Cardiac muscle cell (in vitro differentiated cells and primary cell): ENCODE measurements around the gene ABHD17C. TPM values are rescaled to one million over a fixed set of nuclear protein-coding genes. Genes with fewer than 3 reads are reported as not detected.

ENCODE experiments used
- DNase-seq, 2 donors: peaks; one replicate each; pipeline versions ENCODE4 v3.0.0 to v3.0.0-alpha.2; 2010 to 2017; ENCODE audit warnings: low read depth in 1 of 2, low spot score in 1 of 2
- H3K27ac ChIP-seq: fragments of 200-600 bp; sonication (generic); 2 replicates; pipeline ENCODE4 v1.5.1; 2016
- H3K27me3 ChIP-seq: fragments of 200-600 bp; sonication (generic); 2 replicates; pipeline ENCODE4 v1.6.0; 2016; ENCODE audit warnings: control low read depth
- H3K36me3 ChIP-seq: fragments of 200-600 bp; sonication (generic); 2 replicates; pipeline ENCODE4 v1.5.1; 2016; ENCODE audit warnings: control low read depth
- H3K4me1 ChIP-seq: fragments of 200-600 bp; sonication (generic); 2 replicates; pipeline ENCODE4 v1.8.1; 2017; ENCODE audit warnings: low read depth, mild to moderate bottlenecking, mixed run types
- H3K4me3 ChIP-seq: fragments of 200-600 bp; sonication (generic); 2 replicates; pipeline ENCODE4 v1.5.1; 2016; ENCODE audit warnings: mild to moderate bottlenecking
- H3K9me3 ChIP-seq: fragments of 200-600 bp; sonication (generic); 2 replicates; pipeline ENCODE4 v1.5.1; 2017; ENCODE audit warnings: low read depth, mild to moderate bottlenecking, control low read depth
- polyA plus RNA-seq: library from polyadenylated mRNA; unstranded; fragments of >200 nt; fragmentation: Nextera tagmentation; extraction: Ambion mirVana; gene quantifications from 2 replicates; pipeline ENCODE4 v1.2.1, GENCODE V29; 2016
- total RNA-seq: library from RNA; depleted of rRNA; stranded (reverse); fragments of >200 nt; gene quantifications from 2 replicates; pipeline ENCODE4 v1.2.3, GENCODE V29; 2016
- TF ChIP-seq, protein P1 (sequence below): IDR thresholded peaks from 2 replicates; pipeline ENCODE4 v1.5.1; 2012; ENCODE audit warnings: low read depth, mild to moderate bottlenecking, low read length

ABHD17C gene
- total and polyA plus RNA-seq, 2 experiments from 2014 or later = 1.7 to 6.0 TPM

DNA sequence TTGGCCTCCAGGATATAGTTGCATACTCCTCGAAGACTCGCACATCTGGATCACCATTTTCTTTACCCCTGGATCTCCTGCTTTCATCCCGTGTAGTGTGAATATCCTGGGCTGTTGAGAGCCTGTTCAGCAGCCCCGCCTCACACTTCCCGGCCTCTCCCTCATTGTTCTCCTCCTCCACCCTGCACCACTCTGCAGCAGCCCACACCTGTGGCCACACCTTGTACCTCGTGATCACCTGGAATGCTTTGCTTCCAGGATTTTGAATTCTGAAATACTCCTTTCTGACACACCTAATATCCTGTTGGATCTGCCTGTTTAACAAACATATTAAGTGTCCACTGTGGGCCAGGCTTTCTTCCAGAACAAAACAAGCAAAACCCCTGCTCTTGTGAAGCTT lies 14.4 kb downstream of the ABHD17C start:
- no peaks in the 10 kb centered on the region for H3K4me1 ChIP-seq
- no peaks in the 10 kb centered on the region for H3K36me3 ChIP-seq
- TF ChIP-seq, protein P1, sequence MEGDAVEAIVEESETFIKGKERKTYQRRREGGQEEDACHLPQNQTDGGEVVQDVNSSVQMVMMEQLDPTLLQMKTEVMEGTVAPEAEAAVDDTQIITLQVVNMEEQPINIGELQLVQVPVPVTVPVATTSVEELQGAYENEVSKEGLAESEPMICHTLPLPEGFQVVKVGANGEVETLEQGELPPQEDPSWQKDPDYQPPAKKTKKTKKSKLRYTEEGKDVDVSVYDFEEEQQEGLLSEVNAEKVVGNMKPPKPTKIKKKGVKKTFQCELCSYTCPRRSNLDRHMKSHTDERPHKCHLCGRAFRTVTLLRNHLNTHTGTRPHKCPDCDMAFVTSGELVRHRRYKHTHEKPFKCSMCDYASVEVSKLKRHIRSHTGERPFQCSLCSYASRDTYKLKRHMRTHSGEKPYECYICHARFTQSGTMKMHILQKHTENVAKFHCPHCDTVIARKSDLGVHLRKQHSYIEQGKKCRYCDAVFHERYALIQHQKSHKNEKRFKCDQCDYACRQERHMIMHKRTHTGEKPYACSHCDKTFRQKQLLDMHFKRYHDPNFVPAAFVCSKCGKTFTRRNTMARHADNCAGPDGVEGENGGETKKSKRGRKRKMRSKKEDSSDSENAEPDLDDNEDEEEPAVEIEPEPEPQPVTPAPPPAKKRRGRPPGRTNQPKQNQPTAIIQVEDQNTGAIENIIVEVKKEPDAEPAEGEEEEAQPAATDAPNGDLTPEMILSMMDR = no peak
- no peak overlapping the region for H3K27ac ChIP-seq
- no peak for DNase-seq
- H3K4me3 ChIP-seq = no peak overlapping the region
- no peaks in the 10 kb centered on the region for H3K27me3 ChIP-seq
- H3K9me3 ChIP-seq = no peaks in the 10 kb centered on the region

DNA sequence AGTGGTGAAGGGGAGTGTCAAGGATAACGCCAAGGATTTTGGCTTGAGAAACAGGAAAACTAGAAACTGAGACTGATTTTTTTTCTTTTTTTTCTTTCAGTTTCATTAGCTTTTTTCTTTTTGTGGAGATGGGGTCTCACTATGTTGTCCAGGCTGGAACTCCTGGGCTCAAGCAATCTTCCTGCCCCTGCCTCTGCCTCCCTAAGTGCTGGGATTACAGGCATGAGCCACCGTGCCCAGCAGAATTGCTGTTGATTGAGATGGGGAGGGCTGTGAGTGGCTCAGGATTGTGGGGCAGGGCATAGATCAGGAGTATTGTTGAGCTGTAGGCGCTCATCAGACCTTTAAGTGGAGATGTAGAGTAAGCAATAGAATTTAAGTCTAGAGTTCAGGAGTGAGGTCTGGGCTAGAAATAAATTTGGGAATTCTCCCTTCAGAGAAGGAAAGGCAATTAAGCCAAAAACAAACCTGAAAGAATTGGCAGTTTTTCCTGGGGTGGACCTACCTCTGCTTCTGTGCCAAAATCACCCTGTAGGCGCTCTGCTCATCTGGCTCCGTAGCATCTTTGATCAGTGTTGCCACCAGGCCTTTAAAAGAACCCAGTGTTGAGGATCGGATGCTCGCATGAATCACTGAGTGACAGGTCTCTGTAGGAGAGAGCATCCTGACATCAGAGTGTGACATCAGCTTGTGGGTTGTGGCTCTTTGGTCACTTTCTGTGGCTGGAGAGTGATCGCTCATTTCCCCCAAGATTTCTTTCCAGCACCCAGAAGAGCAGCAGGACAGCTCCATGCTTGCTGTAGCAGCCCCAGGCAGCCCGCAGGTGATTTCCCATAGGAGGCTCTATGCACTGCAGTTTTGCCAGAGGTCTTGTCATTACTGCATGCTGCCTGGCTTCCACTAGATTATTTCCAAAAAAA lies 15.8 kb downstream of the ABHD17C start:
- TF ChIP-seq, protein P1 = no peak
- no peaks in the 10 kb centered on the region for H3K36me3 ChIP-seq
- H3K4me1 ChIP-seq = no peaks in the 10 kb centered on the region
- no peak for DNase-seq
- no peak overlapping the region for H3K4me3 ChIP-seq
- no peaks in the 10 kb centered on the region for H3K27me3 ChIP-seq
- no peak overlapping the region for H3K27ac ChIP-seq
- no peaks in the 10 kb centered on the region for H3K9me3 ChIP-seq

DNA sequence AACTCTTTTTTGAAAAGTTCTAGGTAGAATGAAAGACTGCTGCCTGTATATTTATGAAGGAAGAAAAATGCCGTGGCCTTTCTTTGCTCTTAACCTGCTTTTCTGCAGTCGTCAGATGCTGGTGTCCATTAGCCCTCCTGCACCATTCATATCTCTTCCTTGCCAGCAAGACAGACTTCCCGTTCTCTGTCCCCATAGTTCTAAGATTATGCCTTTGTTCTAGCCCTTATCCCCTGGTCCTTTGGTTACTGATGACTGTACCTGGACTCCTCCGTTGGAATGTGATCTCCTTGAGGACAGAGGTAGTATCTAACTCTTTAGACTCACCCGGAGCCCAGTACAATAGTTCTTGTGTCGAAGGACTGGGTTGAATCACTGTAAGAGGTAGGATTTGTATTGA lies 16.8 kb downstream of the ABHD17C start:
- DNase-seq = no peak
- Histone ChIP-seq H3K4me1 (no peaks in the 10 kb centered on the region), H3K4me3 (no peak overlapping the region), H3K27me3 (no peaks in the 10 kb centered on the region), H3K27ac (no peak overlapping the region), H3K36me3 (no peaks in the 10 kb centered on the region), H3K9me3 (no peaks in the 10 kb centered on the region)
- TF ChIP-seq, protein P1 = no peak

DNA sequence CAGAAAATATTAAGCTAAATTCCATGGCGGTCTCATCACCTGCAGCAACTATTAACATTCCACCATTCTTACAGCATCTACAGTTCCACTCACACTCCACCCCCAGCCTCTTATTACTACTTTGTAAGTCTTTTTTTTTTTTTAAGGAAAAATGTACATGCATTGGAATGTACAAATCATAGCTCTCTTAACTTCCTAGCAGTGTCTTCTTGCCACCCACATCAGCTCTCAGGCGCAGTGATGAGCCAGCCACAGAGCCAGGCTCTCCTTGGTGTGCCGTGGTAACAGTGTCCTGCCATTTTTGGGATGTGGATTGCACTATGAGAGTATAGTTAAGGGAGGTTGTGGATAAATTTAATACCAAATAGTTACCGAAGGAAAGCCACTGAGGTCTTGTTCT lies 17.8 kb downstream of the ABHD17C start:
- TF ChIP-seq, protein P1 = no peak
- DNase-seq = no peak
- H3K4me3 ChIP-seq = no peak overlapping the region
- no peaks in the 10 kb centered on the region for H3K27me3 ChIP-seq
- no peaks in the 10 kb centered on the region for H3K9me3 ChIP-seq
- no peaks in the 10 kb centered on the region for H3K36me3 ChIP-seq
- H3K27ac ChIP-seq = no peak overlapping the region
- no peaks in the 10 kb centered on the region for H3K4me1 ChIP-seq

DNA sequence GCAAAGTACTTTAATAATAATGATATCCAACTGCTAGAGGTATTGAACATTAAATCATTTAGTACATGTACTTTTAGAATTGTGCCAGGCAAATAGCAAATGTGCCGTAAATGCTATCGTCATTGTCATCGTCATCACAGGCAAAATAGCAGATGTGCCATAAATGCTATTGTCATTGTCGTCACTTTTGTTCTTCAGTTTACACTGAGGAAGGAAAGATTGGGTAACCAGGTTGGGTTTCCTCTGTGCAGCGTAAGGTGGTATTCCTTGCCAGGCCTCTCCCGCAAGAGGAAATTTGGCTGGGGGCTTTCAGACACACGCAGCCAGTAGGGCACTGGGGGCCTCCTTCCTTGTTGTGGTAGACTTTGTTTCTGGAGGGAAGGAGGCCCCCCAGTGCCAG lies 26.4 kb downstream of the ABHD17C start:
- DNase-seq = no peak
- Histone ChIP-seq H3K4me1 (no peaks in the 10 kb centered on the region), H3K27me3 (no peaks in the 10 kb centered on the region), H3K9me3 (no peaks in the 10 kb centered on the region), H3K36me3 (no peaks in the 10 kb centered on the region), H3K4me3 (no peak overlapping the region), H3K27ac (no peak overlapping the region)
- TF ChIP-seq, protein P1 = no peak
